GM12872 (cell line): Measurements from ENCODE around the gene COL27A1.

Experiments
- CTCF ChIP-seq: IDR thresholded peaks from 3 replicates; pipeline ENCODE4 v1.5.1; 2011; ENCODE audit warnings: low read depth, mild to moderate bottlenecking, low read length, moderate library complexity; ENCODE audit not compliant: insufficient read depth

COL27A1 gene

GRCh38 chr9:114240216-114240615, 84.9 kb downstream of the COL27A1 start:
- TF ChIP-seq CTCF = no peak

GRCh38 chr9:114240647-114241558, 85.6 kb downstream of the COL27A1 start:
- TF ChIP-seq CTCF = no peak

GRCh38 chr9:114242837-114243236, 87.5 kb downstream of the COL27A1 start:
- TF ChIP-seq CTCF = no peak

GRCh38 chr9:114243240-114243639, 87.9 kb downstream of the COL27A1 start:
- no peak for TF ChIP-seq CTCF

GRCh38 chr9:114244570-114244969, 89.2 kb downstream of the COL27A1 start:
- no peak for TF ChIP-seq CTCF

GRCh38 chr9:114246558-114246957, 91.2 kb downstream of the COL27A1 start:
- no peak for TF ChIP-seq CTCF

- no peak for TF ChIP-seq CTCF
Measured at GRCh38 chr9:114247077-114247476, 91.7 kb downstream of the COL27A1 start.
